ENCODE data around the gene ZNF557.

- no peak for TF ChIP-seq CTCF (IDR thresholded peaks at IDR 0.05)
- TF ChIP-seq EZH2 (IDR thresholded peaks at IDR 0.05) = no peak
- TF ChIP-seq EZH2phosphoT487 (IDR thresholded peaks at IDR 0.05) = no peak
Measured at GRCh38 chr19:7069904-7070226, 362 bp downstream of the ZNF557 start.

Data from neural progenitor cell (in vitro differentiated cells).